Hippocampal formation (tissue), 2 donors: ENCODE measurements around the gene TRMT11.
"Not testable (repeated sequence)": the region's sequence is repeated elsewhere in the genome, so short reads cannot be mapped to it uniquely, and the experiment has no call there.

ENCODE experiments used
- DNase-seq, 2 donors: peaks; one replicate each; lab custom pipeline; 2025; lab: John Stamatoyannopoulos, UW

The TRMT11 gene

DNA sequence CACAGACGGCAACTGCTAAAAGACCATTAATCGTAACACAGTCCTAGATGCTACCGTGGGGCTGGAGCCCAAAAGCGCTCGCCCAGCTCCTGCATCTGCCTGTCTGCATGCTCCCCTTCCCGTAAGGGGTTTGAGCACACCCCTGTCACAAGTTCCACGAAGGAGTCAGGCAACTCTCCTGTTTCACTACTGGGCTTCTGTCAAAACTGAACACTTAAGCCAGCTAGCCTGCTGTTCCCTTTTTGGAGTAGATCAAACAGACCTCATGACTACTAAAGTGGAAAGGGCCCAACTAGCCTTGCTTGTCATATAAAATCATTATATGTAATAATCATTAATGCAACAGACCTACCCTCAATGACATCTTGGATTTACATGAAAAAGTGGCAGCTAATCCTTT, 61.3 kb downstream of the TRMT11 start:
- no peak for DNase-seq

DNA sequence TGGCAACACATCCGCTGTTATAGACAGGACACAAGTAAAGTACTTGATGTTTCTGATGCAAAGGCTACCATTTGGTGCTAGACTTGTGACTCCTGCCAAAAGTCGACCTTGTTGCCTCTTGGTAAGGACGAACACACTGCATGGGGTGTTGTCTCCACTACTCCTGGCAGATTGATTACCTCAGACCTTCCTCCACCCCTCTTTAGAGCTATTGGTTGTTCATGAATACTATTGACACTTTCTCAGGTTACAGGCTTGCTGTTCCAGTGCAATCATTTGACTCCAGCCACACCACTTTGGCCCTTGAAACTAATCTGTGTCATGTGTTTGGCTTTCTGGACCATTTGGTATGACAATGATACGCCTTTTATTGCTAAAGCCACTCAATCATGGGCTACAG, 62.3 kb downstream of the TRMT11 start:
- no peak for DNase-seq

GRCh38 chr6:126050795-126051194, 64.5 kb downstream of the TRMT11 start:
- no peak for DNase-seq

DNA sequence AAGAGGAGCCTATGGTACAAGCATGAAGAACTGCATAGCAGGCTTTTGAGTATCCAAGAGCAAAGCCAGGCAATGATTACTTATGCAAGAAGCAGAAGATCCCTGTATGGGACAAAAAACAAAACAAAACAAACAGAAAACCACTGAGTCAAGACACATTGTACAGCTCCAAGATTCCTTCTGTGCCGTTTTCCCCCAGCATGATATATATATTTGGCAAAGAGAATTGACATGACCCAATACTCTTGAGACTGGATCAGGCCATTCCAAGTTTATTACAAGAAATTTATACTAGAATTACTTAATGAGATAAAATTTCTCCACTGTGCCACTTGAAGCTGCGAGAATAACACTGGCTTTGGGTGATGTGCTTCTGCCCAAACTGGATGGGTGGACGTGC, 65.5 kb downstream of the TRMT11 start:
- DNase-seq = no peak

- no peak for DNase-seq
These were observed 66.1 kb downstream of the TRMT11 start for GRCh38 chr6:126052485-126052884.

DNA sequence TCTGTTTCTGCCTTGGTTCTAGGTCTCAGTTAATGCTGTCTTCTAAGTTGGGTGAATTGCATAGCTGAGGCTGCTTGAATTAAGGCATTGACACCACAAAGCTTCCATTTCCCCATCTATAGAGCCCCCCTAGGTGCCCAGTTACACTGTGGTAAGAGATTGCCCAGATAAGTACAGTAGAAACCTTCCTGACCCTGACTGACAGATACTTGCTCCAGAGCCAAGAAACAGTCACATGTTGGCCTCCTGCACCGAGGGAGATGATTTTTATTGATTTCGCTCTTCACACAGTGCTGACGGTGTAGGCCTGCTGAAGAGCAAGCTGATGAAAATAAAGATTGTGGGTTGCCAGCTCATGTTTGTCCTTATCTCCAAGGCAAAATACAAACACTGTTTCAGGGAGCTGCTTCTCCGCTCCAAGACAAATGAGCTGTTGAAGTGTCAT, 67.9 kb downstream of the TRMT11 start:
- DNase-seq = no peak

- no peak for DNase-seq
These were observed 68.5 kb downstream of the TRMT11 start for GRCh38 chr6:126054802-126055201.

GRCh38 chr6:126055449-126055848, 69.1 kb downstream of the TRMT11 start:
- DNase-seq = no peak

- no peak for DNase-seq
These were observed 70.1 kb downstream of the TRMT11 start for GRCh38 chr6:126056355-126057004.

DNA sequence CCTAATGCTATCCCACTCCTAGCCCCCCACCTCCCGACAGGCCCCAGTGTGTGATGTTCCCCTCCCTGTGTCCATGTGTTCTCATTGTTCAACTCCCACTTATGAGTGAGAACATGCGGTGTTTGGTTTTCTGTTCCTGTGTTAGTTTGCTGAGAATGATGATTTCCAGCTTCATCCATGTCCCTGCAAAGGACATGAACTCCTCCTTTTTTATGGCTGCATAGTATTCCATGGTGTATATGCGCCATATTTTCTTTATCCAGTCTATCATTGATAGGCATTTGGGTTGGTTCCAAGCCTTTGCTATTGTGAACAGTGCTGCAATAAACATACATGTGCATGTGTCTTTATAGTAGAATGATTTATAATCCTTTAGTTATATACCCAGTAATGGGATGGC, 71.7 kb downstream of the TRMT11 start:
- not testable (repeated sequence) for DNase-seq

- DNase-seq = no peak
These were observed 74.1 kb downstream of the TRMT11 start for GRCh38 chr6:126060400-126060799.

- DNase-seq = no peak
These were observed 77.3 kb downstream of the TRMT11 start for GRCh38 chr6:126063512-126064146.

DNA sequence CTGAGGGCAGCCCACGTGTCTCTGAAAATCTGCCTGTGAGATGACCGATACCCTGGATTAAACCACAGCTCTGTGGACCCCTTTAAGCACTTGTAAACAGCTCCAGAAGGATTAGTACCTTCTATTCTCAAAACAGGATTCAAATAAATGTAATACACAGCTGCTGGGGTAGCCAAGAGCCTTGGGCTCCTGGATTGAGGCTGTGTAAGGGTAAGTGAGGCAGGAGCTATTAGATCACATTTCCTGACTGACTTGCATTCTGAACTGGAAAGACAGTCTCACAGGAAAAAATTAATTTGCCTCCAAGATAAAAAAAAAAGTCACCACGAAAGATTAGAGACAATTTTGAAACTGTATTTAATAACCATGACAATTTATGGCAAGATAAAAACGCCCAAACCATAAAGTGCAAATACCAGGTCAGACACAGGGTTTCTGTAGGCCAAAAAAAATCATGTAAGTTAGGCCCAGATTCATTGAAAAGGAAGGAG, 78.0 kb downstream of the TRMT11 start:
- DNase-seq = no peak

DNA sequence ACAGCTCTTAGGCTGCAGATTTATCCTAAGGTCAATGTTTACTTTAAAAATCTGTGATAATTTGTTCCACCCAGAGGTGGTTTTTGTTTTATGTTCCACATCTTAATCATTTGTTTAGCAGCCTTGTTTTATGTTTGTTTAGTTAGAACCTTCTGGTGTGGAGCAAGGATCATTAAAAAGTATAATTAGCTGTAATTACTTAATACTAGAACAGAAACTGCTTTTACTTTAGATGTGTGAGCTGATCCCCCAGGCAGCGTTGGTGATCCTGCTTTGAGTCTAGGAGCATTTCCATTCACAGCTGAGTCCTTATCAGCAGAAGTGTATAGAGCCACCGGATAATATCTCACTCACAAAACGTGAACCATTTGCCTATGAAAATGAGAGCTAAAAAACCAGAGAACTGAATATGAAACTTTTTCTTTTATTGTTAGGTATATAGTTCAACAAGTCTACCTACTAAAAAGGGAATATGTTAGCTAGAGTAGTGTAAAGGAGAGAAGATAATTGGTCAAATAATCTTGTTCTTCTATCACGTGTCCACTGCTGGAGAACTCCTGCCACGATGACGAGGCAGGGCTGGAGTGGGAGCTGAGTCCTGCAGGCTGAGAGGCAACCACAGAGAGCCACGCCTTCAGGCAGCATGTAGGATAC, 78.5 kb downstream of the TRMT11 start:
- DNase-seq = no peak

DNA sequence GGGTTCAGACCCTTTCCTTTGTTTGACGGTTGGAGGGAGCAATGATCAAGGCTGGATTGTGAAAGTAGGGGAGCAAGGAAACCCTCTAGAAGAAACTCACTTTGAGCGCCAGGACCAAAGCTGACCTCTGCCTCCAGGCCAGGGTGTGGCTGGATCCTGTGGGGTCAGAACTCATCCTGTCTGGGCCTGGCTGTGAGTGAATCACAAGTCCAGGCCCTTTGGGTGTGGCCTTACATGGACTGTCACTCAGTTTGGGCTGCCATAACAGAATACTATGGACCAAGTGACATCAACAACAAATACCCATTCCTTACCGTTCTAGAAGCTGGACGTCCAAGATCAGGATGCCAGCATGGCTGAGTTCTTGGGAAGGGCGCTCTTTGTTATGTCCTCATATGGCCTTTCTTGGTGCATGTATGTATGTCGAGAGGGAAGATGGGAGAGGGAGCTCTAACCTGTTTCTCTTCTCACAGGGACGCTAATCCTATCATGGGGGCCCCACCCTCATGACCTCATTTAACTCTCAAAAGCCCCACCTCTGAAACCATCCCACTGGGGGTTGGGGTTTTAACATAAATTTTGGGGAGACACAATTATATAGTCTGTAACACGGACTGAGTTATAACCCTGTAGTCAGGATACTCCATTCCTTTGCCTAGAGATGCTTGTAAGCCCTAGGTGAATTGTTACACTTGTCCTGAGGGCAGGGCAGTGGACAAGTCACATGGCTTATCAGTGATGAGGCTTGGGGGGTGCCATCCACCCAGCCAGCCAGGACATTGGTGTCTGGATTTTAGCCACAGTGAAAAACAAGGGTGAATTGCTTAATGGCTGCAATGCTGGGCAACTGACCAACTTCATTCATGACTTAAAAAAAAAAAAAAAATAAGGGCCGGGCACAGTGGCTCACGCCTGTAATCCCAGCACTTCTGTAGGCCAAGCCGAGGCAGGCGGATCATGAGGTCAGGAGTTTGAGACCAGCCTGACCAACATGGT, 80.0 kb downstream of the TRMT11 start:
- no peak for DNase-seq

DNA sequence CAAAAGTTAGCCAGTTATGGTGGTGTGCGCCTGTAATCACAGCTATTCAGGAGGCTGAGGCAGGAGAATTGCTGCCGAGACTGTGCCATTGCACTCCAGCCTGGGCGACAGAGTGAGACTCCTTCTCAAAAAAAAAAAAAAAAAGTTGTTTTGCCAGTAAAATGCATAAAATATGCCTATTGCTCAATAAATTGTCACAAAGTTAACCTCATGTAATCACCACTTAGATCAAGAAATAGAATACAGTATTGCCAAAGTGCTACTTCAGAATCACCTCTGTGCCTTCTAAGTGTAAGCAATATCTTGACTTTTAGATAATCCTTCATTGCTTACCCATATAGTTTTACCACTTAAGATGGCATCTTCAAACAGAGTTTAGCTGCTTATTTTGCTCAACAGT, 80.7 kb downstream of the TRMT11 start:
- DNase-seq = no peak

- peak in 1 of 2 donors; percentile 13 for DNase-seq
These were observed 83.1 kb downstream of the TRMT11 start for GRCh38 chr6:126069449-126069848.

- DNase-seq = no peak
These were observed 84.8 kb downstream of the TRMT11 start for GRCh38 chr6:126071000-126071647.

DNA sequence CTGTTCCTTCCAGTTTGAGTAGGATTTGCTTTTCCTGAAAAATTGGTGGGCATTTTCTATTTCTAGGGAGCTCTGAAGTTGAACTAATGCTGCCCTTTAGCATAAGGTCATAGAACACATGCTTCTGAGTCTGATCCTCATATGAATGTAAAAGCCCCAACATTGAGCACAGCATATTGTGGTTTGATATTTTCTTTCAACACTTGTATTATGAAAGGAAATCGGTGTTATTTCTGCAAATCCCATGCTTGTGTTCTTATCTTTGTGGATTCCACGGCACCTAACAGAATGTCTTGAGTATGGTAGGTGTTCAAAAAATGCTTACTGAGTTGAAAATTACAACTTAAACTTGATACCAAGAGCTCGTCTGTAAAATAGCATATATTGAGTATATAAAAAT, 85.8 kb downstream of the TRMT11 start:
- no peak for DNase-seq

DNA sequence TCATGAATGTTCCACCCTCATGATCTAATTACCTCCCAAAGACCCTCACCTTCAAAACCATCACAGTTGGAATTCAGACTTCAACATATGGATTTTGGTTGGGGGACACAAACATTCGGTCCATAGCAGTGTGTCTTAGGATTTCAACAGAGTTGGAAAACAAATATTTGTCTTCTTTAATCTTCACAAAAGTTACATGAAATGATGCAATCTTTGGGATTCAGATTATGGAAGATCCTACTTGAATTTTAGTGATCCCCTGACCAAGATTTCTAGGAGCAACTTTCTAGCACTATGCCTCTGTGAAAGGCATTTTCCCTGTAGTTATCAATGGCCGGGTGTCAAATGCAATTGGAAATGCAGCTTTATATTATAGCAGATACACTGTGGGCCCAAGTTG, 86.5 kb downstream of the TRMT11 start:
- no peak for DNase-seq

- no peak for DNase-seq
These were observed 89.2 kb downstream of the TRMT11 start for GRCh38 chr6:126075335-126076071.
